Brain microvascular endothelial cell (primary cell): ENCODE measurements around the gene ATP2A2.
"Not testable (repeated sequence)": the region's sequence is repeated elsewhere in the genome, so short reads cannot be mapped to it uniquely, and the experiment has no call there.

ENCODE experiments used
- DNase-seq: peaks from one replicate; pipeline ENCODE4 v3.0.0-alpha.2; 2020
- H3K27ac ChIP-seq: fragments of 250-450 bp; sonication (Bioruptor Pico); 2 replicates; pipeline ENCODE4 v1.5.1; 2020; ENCODE audit warnings: mild to moderate bottlenecking, moderate library complexity
- H3K27me3 ChIP-seq: fragments of 250-450 bp; sonication (Bioruptor Pico); replicated peaks from 2 replicates; pipeline ENCODE4 v1.5.1; 2020; ENCODE audit warnings: mild to moderate bottlenecking
- H3K36me3 ChIP-seq: fragments of 250-450 bp; sonication (Bioruptor Pico); replicated peaks from 2 replicates; pipeline ENCODE4 v1.5.1; 2020; ENCODE audit warnings: mild to moderate bottlenecking
- H3K4me3 ChIP-seq: 2 replicates; pipeline ENCODE4 v1.5.1; 2011; ENCODE audit warnings: low read depth, mild to moderate bottlenecking, control low read depth, low read length, moderate library complexity
- in situ Hi-C: cut with HindIII; loops from 2 replicates; pipeline ENCODE4 v1.10.0; 2017; ENCODE audit warnings: low sequenced_read_pairs, low pct_ligation_motif_present
- TF ChIP-seq, protein P1 (sequence below): IDR thresholded peaks from 2 replicates; pipeline ENCODE4 v1.5.1; 2011; ENCODE audit warnings: low read depth, mild to moderate bottlenecking, moderate library complexity, low read length, control low read depth, inconsistent platforms; ENCODE audit errors: missing control alignments

ATP2A2 gene

DNA sequence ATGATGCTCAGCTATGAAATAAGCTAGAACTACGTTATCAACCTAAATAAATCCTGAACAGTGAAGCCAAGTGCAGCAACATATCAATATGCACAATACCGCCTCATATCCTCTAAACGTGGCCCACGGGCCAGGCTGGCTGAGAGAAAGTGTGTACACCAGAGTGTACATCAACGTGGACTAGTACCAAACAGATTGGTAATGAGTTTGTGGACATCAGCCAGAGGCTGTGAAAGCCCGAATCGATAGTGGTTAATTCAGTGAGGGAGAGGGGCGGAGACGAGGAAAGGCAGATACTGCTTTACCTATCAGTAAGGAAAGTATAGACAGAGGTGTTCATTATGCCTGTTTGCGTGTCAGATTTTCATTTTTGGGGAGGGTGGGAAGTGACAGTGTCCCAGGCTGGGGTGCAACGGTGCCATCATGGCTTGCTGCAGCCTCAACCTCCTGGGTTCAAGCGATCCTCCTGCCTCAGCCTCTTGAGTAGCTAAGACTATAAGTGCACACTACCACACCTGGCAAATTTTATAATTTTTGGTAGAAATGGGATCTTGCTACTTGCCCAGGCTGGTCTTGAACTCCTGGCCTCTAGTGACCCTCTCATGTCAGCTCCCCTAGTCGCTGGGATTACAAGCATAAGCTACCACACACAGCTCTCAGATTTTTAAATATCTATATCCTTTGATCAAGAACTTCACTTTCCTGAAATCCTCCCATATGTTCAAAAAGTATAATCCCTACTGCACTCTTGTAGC is 72.3 kb downstream of the ATP2A2 start:
- no peak overlapping the region for H3K27ac ChIP-seq
- no peaks in the 10 kb centered on the region for H3K27me3 ChIP-seq
- no peak for DNase-seq
- H3K4me3 ChIP-seq: no peak overlapping the region
- H3K36me3 ChIP-seq: peaks cover 45% of the 10 kb centered on the region
- TF ChIP-seq, protein P1, sequence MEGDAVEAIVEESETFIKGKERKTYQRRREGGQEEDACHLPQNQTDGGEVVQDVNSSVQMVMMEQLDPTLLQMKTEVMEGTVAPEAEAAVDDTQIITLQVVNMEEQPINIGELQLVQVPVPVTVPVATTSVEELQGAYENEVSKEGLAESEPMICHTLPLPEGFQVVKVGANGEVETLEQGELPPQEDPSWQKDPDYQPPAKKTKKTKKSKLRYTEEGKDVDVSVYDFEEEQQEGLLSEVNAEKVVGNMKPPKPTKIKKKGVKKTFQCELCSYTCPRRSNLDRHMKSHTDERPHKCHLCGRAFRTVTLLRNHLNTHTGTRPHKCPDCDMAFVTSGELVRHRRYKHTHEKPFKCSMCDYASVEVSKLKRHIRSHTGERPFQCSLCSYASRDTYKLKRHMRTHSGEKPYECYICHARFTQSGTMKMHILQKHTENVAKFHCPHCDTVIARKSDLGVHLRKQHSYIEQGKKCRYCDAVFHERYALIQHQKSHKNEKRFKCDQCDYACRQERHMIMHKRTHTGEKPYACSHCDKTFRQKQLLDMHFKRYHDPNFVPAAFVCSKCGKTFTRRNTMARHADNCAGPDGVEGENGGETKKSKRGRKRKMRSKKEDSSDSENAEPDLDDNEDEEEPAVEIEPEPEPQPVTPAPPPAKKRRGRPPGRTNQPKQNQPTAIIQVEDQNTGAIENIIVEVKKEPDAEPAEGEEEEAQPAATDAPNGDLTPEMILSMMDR: no peak
- in situ Hi-C loops: no loop called here

DNA sequence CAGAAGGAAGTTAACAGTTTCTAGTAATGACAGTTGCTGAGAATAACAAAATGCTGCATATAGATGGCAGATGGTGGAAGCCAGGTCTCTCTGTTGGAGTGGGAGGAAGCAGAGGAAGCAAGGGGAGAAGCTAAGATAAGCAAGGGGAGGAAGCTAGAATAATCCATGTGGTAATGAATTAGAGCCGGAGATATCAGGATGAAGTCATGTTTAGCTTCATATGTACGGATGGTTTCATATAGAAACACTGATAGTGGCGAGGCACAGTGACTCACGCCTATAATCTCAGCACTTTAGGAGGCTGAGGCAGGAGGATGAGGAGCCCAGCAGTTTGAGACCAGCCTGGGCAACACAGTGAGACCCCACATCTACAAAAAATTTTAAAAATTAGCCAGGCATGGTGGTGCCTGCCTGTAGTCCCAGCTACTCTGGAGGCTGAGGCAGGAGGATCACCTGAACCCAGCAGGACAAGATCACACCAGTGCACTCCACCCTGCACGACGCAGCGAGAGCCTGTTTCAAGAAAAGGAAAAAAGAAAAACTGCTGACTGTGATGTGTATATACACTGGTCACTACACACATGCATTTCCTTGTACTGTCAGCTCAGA is 73.2 kb downstream of the ATP2A2 start:
- peak; percentile 14 for DNase-seq
- no peaks in the 10 kb centered on the region for H3K27me3 ChIP-seq
- H3K36me3 ChIP-seq: peaks cover 36% of the 10 kb centered on the region
- H3K27ac ChIP-seq: no peak overlapping the region
- H3K4me3 ChIP-seq: no peak overlapping the region
- in situ Hi-C loops: no loop called here
- TF ChIP-seq, protein P1: no peak

DNA sequence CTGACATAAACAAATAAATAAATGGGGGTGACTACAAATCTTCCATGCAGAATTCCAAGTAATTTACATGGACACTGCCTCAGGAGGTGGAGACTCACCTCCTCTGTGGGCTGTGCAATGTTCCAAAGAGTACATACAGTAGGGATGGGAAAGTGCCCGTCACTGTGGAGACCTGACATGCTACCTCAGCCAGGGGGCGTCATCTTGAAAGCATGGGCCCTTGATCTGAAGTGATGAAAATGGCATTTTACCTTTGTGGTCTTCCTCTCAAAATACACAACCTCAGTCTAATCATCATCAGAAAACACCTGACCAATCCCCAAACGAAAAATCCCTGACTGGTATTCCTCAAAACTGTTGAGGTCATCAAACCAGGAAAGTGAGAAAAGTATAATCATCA is 74.0 kb downstream of the ATP2A2 start:
- no peak overlapping the region for H3K27ac ChIP-seq
- peaks cover 28% of the 10 kb centered on the region for H3K36me3 ChIP-seq
- in situ Hi-C loops: no loop called here
- no peaks in the 10 kb centered on the region for H3K27me3 ChIP-seq
- H3K4me3 ChIP-seq: no peak overlapping the region
- TF ChIP-seq, protein P1: peak; percentile 70
- peak; percentile 16 for DNase-seq

DNA sequence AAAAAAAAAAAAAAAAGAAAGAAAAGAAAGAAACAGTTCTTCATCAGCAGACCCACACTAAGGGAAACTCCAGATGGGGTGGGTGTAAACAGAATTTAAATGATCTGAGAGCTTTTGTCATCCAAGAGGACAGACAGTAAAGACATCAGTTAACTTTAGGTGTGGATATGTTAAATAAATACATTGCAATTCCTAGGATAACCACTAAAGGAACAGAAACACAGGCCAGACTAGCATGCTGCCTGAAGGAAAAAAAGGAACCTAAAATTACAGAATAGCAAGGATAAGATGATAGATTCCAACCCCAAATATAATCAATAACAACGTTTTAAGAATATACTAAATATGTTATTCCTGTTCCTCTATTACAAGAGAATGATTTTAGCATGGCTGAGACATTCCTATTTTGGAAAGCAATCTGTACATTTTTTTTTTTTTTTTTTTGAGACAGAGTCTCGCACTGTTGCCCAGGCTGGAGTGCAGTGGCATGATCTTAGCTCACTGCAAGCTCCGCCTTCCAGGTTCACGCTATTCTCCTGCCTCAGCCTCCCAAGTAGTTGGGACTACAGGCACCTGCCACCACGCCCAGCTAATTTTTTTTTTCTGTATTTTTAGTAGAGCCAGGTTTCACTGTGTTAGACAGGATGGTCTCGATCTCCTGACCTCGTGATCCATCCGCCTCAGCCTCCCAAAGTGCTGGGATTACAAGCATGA is 77.5 kb downstream of the ATP2A2 start:
- TF ChIP-seq, protein P1: peak; percentile 34
- DNase-seq, H3K36me3 ChIP-seq, H3K27me3 ChIP-seq, H3K27ac ChIP-seq, in situ Hi-C loops, H3K4me3 ChIP-seq: not testable (repeated sequence)

DNA sequence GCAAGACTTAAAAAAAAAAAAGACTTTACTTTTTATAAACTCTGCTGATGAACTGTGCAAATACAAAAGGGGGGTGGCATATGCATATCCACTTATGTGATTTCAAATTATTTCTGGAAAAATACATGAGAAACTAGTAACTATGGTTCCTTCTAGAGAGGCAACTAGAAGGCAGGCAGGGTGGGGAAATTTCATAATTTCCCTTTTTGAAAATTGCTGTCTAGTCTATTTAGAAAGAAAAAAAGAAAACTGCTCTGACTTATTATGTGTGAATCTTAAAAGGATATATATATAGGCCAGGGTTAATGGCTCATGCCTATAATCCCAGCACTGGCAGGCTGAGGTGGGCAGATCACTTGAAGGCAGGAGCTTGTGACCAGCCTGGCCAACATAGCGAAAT is 80.2 kb downstream of the ATP2A2 start:
- in situ Hi-C loops: no loop called here
- no peak for DNase-seq
- Histone ChIP-seq H3K27ac (no peak overlapping the region), H3K4me3 (no peak overlapping the region), H3K36me3 (no peaks in the 10 kb centered on the region), H3K27me3 (no peaks in the 10 kb centered on the region)
- TF ChIP-seq, protein P1: no peak
